ENCODE results near the gene ASIC3.
"Not testable (repeated sequence)": the region's sequence is repeated elsewhere in the genome, so short reads cannot be mapped to it uniquely, and the experiment has no call there.

ASIC3 gene

GRCh38 chr7:151010307-151011096, 37.8 kb upstream of the ASIC3 start:
- Histone ChIP-seq H3K9ac (ENCODE audit: low read depth, low read length, poor library complexity, severe bottlenecking) (no peak overlapping the region), H3K4me3 (ENCODE audit: low read length, poor library complexity, severe bottlenecking) (no peak overlapping the region), H3F3A (ENCODE audit: low read depth) (no peaks in the 10 kb centered on the region), H2AFZ (ENCODE audit: low read length) (no peak overlapping the region), H3K4me1 (ENCODE audit: insufficient read depth, low read length, poor library complexity, severe bottlenecking) (peaks cover 46% of the 10 kb centered on the region), H3K36me3 (ENCODE audit: insufficient read depth, low read length) (no peaks in the 10 kb centered on the region), H4K20me1 (ENCODE audit: insufficient read depth, low read length, poor library complexity, severe bottlenecking) (no peaks in the 10 kb centered on the region), H3K9me2 (replicated peaks; ENCODE audit: low read depth, low read length) (no peaks in the 10 kb centered on the region), H3K27me3 (ENCODE audit: insufficient read depth, low read length, poor library complexity, severe bottlenecking) (no peaks in the 10 kb centered on the region), H3K4me2 (ENCODE audit: low read depth, low read length, poor library complexity, severe bottlenecking) (no peak overlapping the region), H3K79me2 (ENCODE audit: insufficient read depth, low read length) (no peaks in the 10 kb centered on the region), H3K9me3 (ENCODE audit: insufficient read depth, low read depth, low read length) (no peaks in the 10 kb centered on the region)
- no peak for TF ChIP-seq EZH2phosphoT487 (IDR thresholded peaks at IDR 0.05; ENCODE audit: borderline replicate concordance)
- TF ChIP-seq, protein P1, sequence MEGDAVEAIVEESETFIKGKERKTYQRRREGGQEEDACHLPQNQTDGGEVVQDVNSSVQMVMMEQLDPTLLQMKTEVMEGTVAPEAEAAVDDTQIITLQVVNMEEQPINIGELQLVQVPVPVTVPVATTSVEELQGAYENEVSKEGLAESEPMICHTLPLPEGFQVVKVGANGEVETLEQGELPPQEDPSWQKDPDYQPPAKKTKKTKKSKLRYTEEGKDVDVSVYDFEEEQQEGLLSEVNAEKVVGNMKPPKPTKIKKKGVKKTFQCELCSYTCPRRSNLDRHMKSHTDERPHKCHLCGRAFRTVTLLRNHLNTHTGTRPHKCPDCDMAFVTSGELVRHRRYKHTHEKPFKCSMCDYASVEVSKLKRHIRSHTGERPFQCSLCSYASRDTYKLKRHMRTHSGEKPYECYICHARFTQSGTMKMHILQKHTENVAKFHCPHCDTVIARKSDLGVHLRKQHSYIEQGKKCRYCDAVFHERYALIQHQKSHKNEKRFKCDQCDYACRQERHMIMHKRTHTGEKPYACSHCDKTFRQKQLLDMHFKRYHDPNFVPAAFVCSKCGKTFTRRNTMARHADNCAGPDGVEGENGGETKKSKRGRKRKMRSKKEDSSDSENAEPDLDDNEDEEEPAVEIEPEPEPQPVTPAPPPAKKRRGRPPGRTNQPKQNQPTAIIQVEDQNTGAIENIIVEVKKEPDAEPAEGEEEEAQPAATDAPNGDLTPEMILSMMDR (conservative IDR thresholded peaks at IDR 0.05; ENCODE audit: low read length): no peak

GRCh38 chr7:151011097-151011409, 37.3 kb upstream of the ASIC3 start:
- H3K27me3 ChIP-seq (ENCODE audit: insufficient read depth, low read length, poor library complexity, severe bottlenecking): no peaks in the 10 kb centered on the region
- H3K9me3 ChIP-seq (ENCODE audit: insufficient read depth, low read depth, low read length): no peaks in the 10 kb centered on the region
- H3K36me3 ChIP-seq (ENCODE audit: insufficient read depth, low read length): no peaks in the 10 kb centered on the region
- H3K79me2 ChIP-seq (ENCODE audit: insufficient read depth, low read length): no peaks in the 10 kb centered on the region
- H2AFZ ChIP-seq (ENCODE audit: low read length): no peak overlapping the region
- H4K20me1 ChIP-seq (ENCODE audit: insufficient read depth, low read length, poor library complexity, severe bottlenecking): no peaks in the 10 kb centered on the region
- no peak overlapping the region for H3K4me3 ChIP-seq (ENCODE audit: low read length, poor library complexity, severe bottlenecking)
- no peak overlapping the region for H3K4me2 ChIP-seq (ENCODE audit: low read depth, low read length, poor library complexity, severe bottlenecking)
- no peak for TF ChIP-seq EZH2phosphoT487 (IDR thresholded peaks at IDR 0.05; ENCODE audit: borderline replicate concordance)
- TF ChIP-seq, protein P1 (conservative IDR thresholded peaks at IDR 0.05; ENCODE audit: low read length): no peak
- no peaks in the 10 kb centered on the region for H3F3A ChIP-seq (ENCODE audit: low read depth)
- no peak overlapping the region for H3K9ac ChIP-seq (ENCODE audit: low read depth, low read length, poor library complexity, severe bottlenecking)
- no peaks in the 10 kb centered on the region for H3K9me2 ChIP-seq (replicated peaks; ENCODE audit: low read depth, low read length)
- peaks cover 46% of the 10 kb centered on the region for H3K4me1 ChIP-seq (ENCODE audit: insufficient read depth, low read length, poor library complexity, severe bottlenecking)

GRCh38 chr7:151011616-151012015, 36.7 kb upstream of the ASIC3 start:
- H3K79me2 ChIP-seq (ENCODE audit: insufficient read depth, low read length); H3K4me3 ChIP-seq (ENCODE audit: low read length, poor library complexity, severe bottlenecking); H3K27me3 ChIP-seq (ENCODE audit: insufficient read depth, low read length, poor library complexity, severe bottlenecking); H4K20me1 ChIP-seq (ENCODE audit: insufficient read depth, low read length, poor library complexity, severe bottlenecking); H3K9me2 ChIP-seq (replicated peaks; ENCODE audit: low read depth, low read length); H3F3A ChIP-seq (ENCODE audit: low read depth); H3K36me3 ChIP-seq (ENCODE audit: insufficient read depth, low read length); H3K4me2 ChIP-seq (ENCODE audit: low read depth, low read length, poor library complexity, severe bottlenecking); H2AFZ ChIP-seq (ENCODE audit: low read length); H3K9me3 ChIP-seq (ENCODE audit: insufficient read depth, low read depth, low read length); H3K9ac ChIP-seq (ENCODE audit: low read depth, low read length, poor library complexity, severe bottlenecking): not testable (repeated sequence)
- H3K4me1 ChIP-seq (ENCODE audit: insufficient read depth, low read length, poor library complexity, severe bottlenecking): peaks cover 46% of the 10 kb centered on the region
